ENCODE measurements around the gene ADRA1B.
"Not testable (repeated sequence)": the region's sequence is repeated elsewhere in the genome, so short reads cannot be mapped to it uniquely, and the experiment has no call there.

ADRA1B gene

GRCh38 chr5:159971931-159972461 is 55.7 kb downstream of the ADRA1B start:
- no peak for DNase-seq

- no peak for DNase-seq
Observed at GRCh38 chr5:159972538-159973362, 56.5 kb downstream of the ADRA1B start.

- DNase-seq: no peak
Observed at GRCh38 chr5:159975462-159976019, 59.3 kb downstream of the ADRA1B start.

- DNase-seq: no peak
Observed at GRCh38 chr5:159976921-159977320, 60.6 kb downstream of the ADRA1B start.

GRCh38 chr5:159978358-159978757 is 62.1 kb downstream of the ADRA1B start:
- no peak for DNase-seq

- DNase-seq: no peak
Observed at GRCh38 chr5:159982421-159983173, 66.3 kb downstream of the ADRA1B start.

- DNase-seq: peak; percentile 83
Observed at GRCh38 chr5:159987031-159987674, 70.9 kb downstream of the ADRA1B start.

GRCh38 chr5:159990506-159990905 is 74.2 kb downstream of the ADRA1B start:
- DNase-seq: no peak

- no peak for DNase-seq
Observed at GRCh38 chr5:159992566-159992965, 76.3 kb downstream of the ADRA1B start.

- DNase-seq: no peak
Observed at GRCh38 chr5:159993194-159993593, 76.9 kb downstream of the ADRA1B start.

- no peak for DNase-seq
Observed at GRCh38 chr5:159995907-159996306, 79.6 kb downstream of the ADRA1B start.

- DNase-seq: no peak
Observed at GRCh38 chr5:160001457-160001856, 85.2 kb downstream of the ADRA1B start.

- DNase-seq: no peak
Observed at GRCh38 chr5:160007514-160007913, 91.2 kb downstream of the ADRA1B start.

- DNase-seq: peak; percentile 31
Observed at GRCh38 chr5:160008529-160008876, 92.2 kb downstream of the ADRA1B start.

GRCh38 chr5:160008877-160009590 is 92.8 kb downstream of the ADRA1B start, which contains the start of gene TTC1:
TTC1 (plus strand) TSS chr5:160009139; CDS start chr5:160010529, 1,390 bp downstream.
- peak; percentile 92 for DNase-seq

GRCh38 chr5:160009591-160009989 is 93.3 kb downstream of the ADRA1B start:
- DNase-seq: no peak

- DNase-seq: no peak
Observed at GRCh38 chr5:160011471-160011870, 95.2 kb downstream of the ADRA1B start.

GRCh38 chr5:160014197-160014596 is 97.9 kb downstream of the ADRA1B start:
- DNase-seq: not testable (repeated sequence)

GRCh38 chr5:160018945-160019625 is 102.8 kb downstream of the ADRA1B start:
- no peak for DNase-seq

GRCh38 chr5:160020266-160020770 is 104.0 kb downstream of the ADRA1B start:
- DNase-seq: no peak

- DNase-seq: no peak
Observed at GRCh38 chr5:160020964-160021363, 104.7 kb downstream of the ADRA1B start.
